Progenitor cell of endocrine pancreas (in vitro differentiated cells): Measurements from ENCODE around the gene LSMEM2. TPM values are rescaled to one million over a fixed set of nuclear protein-coding genes. Genes with fewer than 3 reads are reported as not detected.

ENCODE experiments used
- DNase-seq: peaks from one replicate; pipeline ENCODE4 v3.0.0; 2021; ENCODE audit warnings: low spot score; ENCODE audit not compliant: unreplicated experiment
- H3K27ac Mint-ChIP-seq: 2 replicates; pipeline ENCODE4 v1.8.0; 2021; ENCODE audit warnings: mild to moderate bottlenecking, moderate library complexity, mixed read lengths
- H3K27me3 Mint-ChIP-seq: 2 replicates; pipeline ENCODE4 v1.8.0; 2021; ENCODE audit warnings: mixed read lengths
- H3K36me3 Mint-ChIP-seq: 2 replicates; pipeline ENCODE4 v1.8.0; 2022; ENCODE audit warnings: mixed read lengths; ENCODE audit not compliant: insufficient read depth
- H3K4me1 Mint-ChIP-seq: 2 replicates; pipeline ENCODE4 v1.8.0; 2021; ENCODE audit warnings: low read depth, mixed read lengths
- H3K4me3 Mint-ChIP-seq: 2 replicates; pipeline ENCODE4 v1.8.0; 2021; ENCODE audit warnings: low read depth, mild to moderate bottlenecking, moderate library complexity, mixed read lengths
- H3K9me3 Mint-ChIP-seq: 2 replicates; pipeline ENCODE4 v1.8.0; 2021; ENCODE audit warnings: low read depth, mixed read lengths
- CTCF ChIP-seq: fragments of 200-600 bp; sonication (generic); IDR thresholded peaks from one replicate; pipeline ENCODE4 v1.5.0; 2021; ENCODE audit warnings: antibody characterized with exemption, mild to moderate bottlenecking; ENCODE audit not compliant: unreplicated experiment
- total RNA-seq: library from RNA; stranded (reverse); gene quantifications from 2 replicates; pipeline ENCODE4 v1.2.1, GENCODE V29; 2021

The LSMEM2 gene
- total RNA-seq, 1 donor from 2014 or later: not detected

DNA sequence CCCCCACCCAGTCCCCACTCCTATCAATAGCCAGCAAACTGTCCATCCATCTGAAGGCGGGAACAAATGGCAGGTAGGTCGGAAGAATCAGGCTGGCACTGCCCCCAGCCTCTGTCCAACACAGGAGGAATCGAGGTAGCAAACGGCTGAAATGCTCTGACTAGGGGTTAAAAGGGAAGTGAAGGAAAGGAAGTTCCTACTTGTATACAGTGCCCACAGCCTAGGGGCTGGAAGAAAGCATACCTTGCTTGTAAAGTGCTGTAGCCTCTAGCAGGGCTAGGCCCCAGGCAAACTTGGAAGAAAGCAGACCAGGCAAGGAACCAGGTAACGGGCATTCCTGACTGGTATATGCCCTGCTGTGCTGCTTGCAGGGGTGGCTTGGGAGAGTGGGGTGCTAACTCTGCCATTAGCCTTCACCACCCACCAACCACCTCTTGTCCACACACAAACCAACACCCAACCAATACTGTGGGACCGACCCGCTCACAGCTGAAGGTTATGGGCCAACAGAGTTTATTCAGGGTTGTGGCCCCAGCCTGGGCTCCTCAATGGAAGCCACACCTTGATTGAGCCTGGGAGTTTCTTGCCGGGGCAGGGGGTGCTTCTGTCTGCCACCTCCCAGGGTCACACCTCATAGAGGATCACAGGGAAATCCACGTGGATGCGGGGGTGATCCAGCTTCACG, 46.8 kb downstream of the LSMEM2 start:
- no peak overlapping the region for H3K27ac Mint-ChIP-seq
- H3K9me3 Mint-ChIP-seq: no peaks in the 10 kb centered on the region
- H3K36me3 Mint-ChIP-seq: peaks cover 7% of the 10 kb centered on the region
- DNase-seq: no peak
- H3K27me3 Mint-ChIP-seq: no peaks in the 10 kb centered on the region
- TF ChIP-seq CTCF: no peak
- peaks cover 16% of the 10 kb centered on the region for H3K4me1 Mint-ChIP-seq
- no peak overlapping the region for H3K4me3 Mint-ChIP-seq

- peak overlapping the region; percentile 85 for H3K4me3 Mint-ChIP-seq
- DNase-seq: no peak
These were observed 47.3 kb downstream of the LSMEM2 start for GRCh38 chr3:50326182-50326541.

GRCh38 chr3:50327129-50327528, 48.2 kb downstream of the LSMEM2 start:
- Mint-ChIP-seq H3K36me3 (peaks cover 7% of the 10 kb centered on the region), H3K27ac (peak overlapping the region; percentile 78), H3K27me3 (no peaks in the 10 kb centered on the region), H3K9me3 (no peaks in the 10 kb centered on the region), H3K4me1 (peaks cover 16% of the 10 kb centered on the region), H3K4me3 (peak overlapping the region; percentile 85)
- no peak for TF ChIP-seq CTCF
- no peak for DNase-seq

More at GRCh38 chr3:50326182-50326541, 47.3 kb downstream of the LSMEM2 start:
- H3K4me1 Mint-ChIP-seq: peaks cover 16% of the 10 kb centered on the region
- no peak overlapping the region for H3K27ac Mint-ChIP-seq
- H3K36me3 Mint-ChIP-seq: peaks cover 7% of the 10 kb centered on the region
- H3K27me3 Mint-ChIP-seq: no peaks in the 10 kb centered on the region
- no peak for TF ChIP-seq CTCF
- no peaks in the 10 kb centered on the region for H3K9me3 Mint-ChIP-seq

- no peaks in the 10 kb centered on the region for H3K27me3 Mint-ChIP-seq
- no peaks in the 10 kb centered on the region for H3K9me3 Mint-ChIP-seq
- peaks cover 7% of the 10 kb centered on the region for H3K36me3 Mint-ChIP-seq
- no peak for TF ChIP-seq CTCF
- peaks cover 16% of the 10 kb centered on the region for H3K4me1 Mint-ChIP-seq
- DNase-seq: peak; percentile 91
- peak within 1 kb of the TSS; percentile 85 for H3K4me3 Mint-ChIP-seq
- H3K27ac Mint-ChIP-seq: peak within 1 kb of the TSS; percentile 96
These were observed 49.2 kb downstream of the LSMEM2 start, which contains the start of gene TUSC2 for GRCh38 chr3:50327943-50328691. TUSC2 (minus strand) TSS chr3:50328223; CDS start chr3:50328099, 124 bp downstream.

DNA sequence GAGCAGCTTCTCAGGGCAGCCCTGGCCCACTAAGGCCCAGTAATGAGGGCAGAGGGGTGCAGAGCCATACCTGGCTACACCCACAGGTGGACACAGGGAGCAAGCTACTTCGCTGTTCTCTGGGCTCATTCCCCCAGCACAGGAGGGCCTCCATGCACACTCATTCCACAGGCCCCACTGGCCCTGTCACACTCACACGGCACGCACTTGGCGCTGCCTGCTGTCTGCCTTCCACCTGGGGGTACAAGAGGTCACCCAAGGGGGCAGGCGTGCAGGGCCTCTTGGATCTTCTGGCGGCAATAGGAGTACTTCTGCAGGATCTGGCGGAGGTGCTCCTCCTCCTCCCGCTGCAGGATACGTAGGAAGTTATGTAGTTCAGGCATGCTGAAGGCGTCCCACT, 51.4 kb downstream of the LSMEM2 start:
- DNase-seq: no peak
- no peak for TF ChIP-seq CTCF
- no peak overlapping the region for H3K4me3 Mint-ChIP-seq
- no peak overlapping the region for H3K27ac Mint-ChIP-seq
- H3K9me3 Mint-ChIP-seq: no peaks in the 10 kb centered on the region
- H3K36me3 Mint-ChIP-seq: peaks cover 4% of the 10 kb centered on the region
- H3K4me1 Mint-ChIP-seq: peaks cover 10% of the 10 kb centered on the region
- no peaks in the 10 kb centered on the region for H3K27me3 Mint-ChIP-seq
